Gastroesophageal sphincter (tissue), 3 donors: ENCODE results near the gene ZNF711.

Experiments
- CTCF ChIP-seq, 4 experiments: fragments of 200-600 bp in 2 of 4; fragments of 450-650 bp in 2 of 4; sonication (generic) in 1 of 4; IDR thresholded peaks; one replicate each; pipeline ENCODE4 v1.5.1; 2017 to 2019; ENCODE audit warnings: antibody characterized with exemption in 4 of 4, mild to moderate bottlenecking in 2 of 4, moderate library complexity in 2 of 4
- POLR2A ChIP-seq, 2 donors: fragments of 450-650 bp; IDR thresholded peaks; one replicate each; pipeline ENCODE4 v1.6.1; 2017; ENCODE audit warnings: antibody characterized with exemption in 2 of 2, mild to moderate bottlenecking in 2 of 2, moderate library complexity in 1 of 2
- POLR2AphosphoS5 ChIP-seq: sonication (generic); formaldehyde crosslinking; IDR thresholded peaks from one replicate; pipeline ENCODE4 v1.6.1; 2017; ENCODE audit warnings: antibody characterized with exemption

GRCh38 chrX:85196319-85196718 is 47.5 kb upstream of the ZNF711 start:
- TF ChIP-seq CTCF (IDR thresholded peaks at IDR 0.05) = no peak
- TF ChIP-seq POLR2A (IDR thresholded peaks at IDR 0.05) = no peak
- TF ChIP-seq POLR2AphosphoS5 = no peak
